Measurements from ENCODE around the gene ERBB2.

The ERBB2 gene

GRCh38 chr17:39663688-39664580, 35.9 kb upstream of the ERBB2 start:
- no peak for DNase-seq
- in situ Hi-C loops (cut with MboI; ENCODE audit: low pct_unique_long_range_greater_than_20kb, low sequenced_read_pairs), result loop anchor here (25.0 kb wide), 1 partner anchor 102 kb away; no protein-coding TSS in a partner anchor

GRCh38 chr17:39664581-39665561, 35.0 kb upstream of the ERBB2 start, which contains the start of gene TCAP:
TCAP (plus strand) TSS chr17:39665349; CDS start chr17:39665360, 11 bp downstream.
- in situ Hi-C loops (cut with MboI; ENCODE audit: low pct_unique_long_range_greater_than_20kb, low sequenced_read_pairs), result loop anchor here (25.0 kb wide), 1 partner anchor 103 kb away; no protein-coding TSS in a partner anchor
- no peak for DNase-seq

GRCh38 chr17:39665642-39666224, 34.1 kb upstream of the ERBB2 start:
- no peak for DNase-seq
- in situ Hi-C loops (cut with MboI; ENCODE audit: low pct_unique_long_range_greater_than_20kb, low sequenced_read_pairs), result loop anchor here (25.0 kb wide), 1 partner anchor 103 kb away; no protein-coding TSS in a partner anchor

- in situ Hi-C loops (cut with MboI; ENCODE audit: low pct_unique_long_range_greater_than_20kb, low sequenced_read_pairs), result loop anchor here (25.0 kb wide), 1 partner anchor 104 kb away; no protein-coding TSS in a partner anchor
- no peak for DNase-seq
Measured at GRCh38 chr17:39666231-39666600, 33.6 kb upstream of the ERBB2 start.

- in situ Hi-C loops (cut with MboI; ENCODE audit: low pct_unique_long_range_greater_than_20kb, low sequenced_read_pairs), result loop anchor here (25.0 kb wide), 1 partner anchor 104 kb away; no protein-coding TSS in a partner anchor
- no peak for DNase-seq
Measured at GRCh38 chr17:39666601-39667261, 33.1 kb upstream of the ERBB2 start.

GRCh38 chr17:39667262-39667944, 32.5 kb upstream of the ERBB2 start:
- DNase-seq, result no peak
- in situ Hi-C loops (cut with MboI; ENCODE audit: low pct_unique_long_range_greater_than_20kb, low sequenced_read_pairs), result loop anchor here (25.0 kb wide), 1 partner anchor 105 kb away; no protein-coding TSS in a partner anchor

GRCh38 chr17:39667945-39668924, 31.6 kb upstream of the ERBB2 start, which contains the start of gene PNMT:
PNMT (plus strand) TSS chr17:39668453; CDS start chr17:39668476, 23 bp downstream.
- DNase-seq, result peak; percentile 40
- in situ Hi-C loops (cut with MboI; ENCODE audit: low pct_unique_long_range_greater_than_20kb, low sequenced_read_pairs), result loop anchor here (25.0 kb wide), 1 partner anchor 106 kb away; no protein-coding TSS in a partner anchor

GRCh38 chr17:39669897-39670735, 29.7 kb upstream of the ERBB2 start:
- no peak for DNase-seq
- in situ Hi-C loops (cut with MboI; ENCODE audit: low pct_unique_long_range_greater_than_20kb, low sequenced_read_pairs), result loop anchor here (25.0 kb wide), 1 partner anchor 108 kb away; no protein-coding TSS in a partner anchor

GRCh38 chr17:39670746-39671145, 29.1 kb upstream of the ERBB2 start:
- no peak for DNase-seq
- in situ Hi-C loops (cut with MboI; ENCODE audit: low pct_unique_long_range_greater_than_20kb, low sequenced_read_pairs), result loop anchor here (25.0 kb wide), 1 partner anchor 108 kb away; no protein-coding TSS in a partner anchor

GRCh38 chr17:39671651-39672521, 28.0 kb upstream of the ERBB2 start:
- in situ Hi-C loops (cut with MboI; ENCODE audit: low pct_unique_long_range_greater_than_20kb, low sequenced_read_pairs), result loop anchor here (25.0 kb wide), 1 partner anchor 110 kb away; no protein-coding TSS in a partner anchor
- DNase-seq, result no peak

GRCh38 chr17:39672522-39673334, 27.1 kb upstream of the ERBB2 start:
- DNase-seq, result no peak
- in situ Hi-C loops (cut with MboI; ENCODE audit: low pct_unique_long_range_greater_than_20kb, low sequenced_read_pairs), result loop anchor here (25.0 kb wide), 1 partner anchor 110 kb away; no protein-coding TSS in a partner anchor

GRCh38 chr17:39673335-39674081, 26.4 kb upstream of the ERBB2 start:
- in situ Hi-C loops (cut with MboI; ENCODE audit: low pct_unique_long_range_greater_than_20kb, low sequenced_read_pairs), result loop anchor here (25.0 kb wide), 1 partner anchor 111 kb away; no protein-coding TSS in a partner anchor
- no peak for DNase-seq

- in situ Hi-C loops (cut with MboI; ENCODE audit: low pct_unique_long_range_greater_than_20kb, low sequenced_read_pairs), result loop anchor here (25.0 kb wide), 1 partner anchor 112 kb away; no protein-coding TSS in a partner anchor
Measured at GRCh38 chr17:39674179-39674578, 25.7 kb upstream of the ERBB2 start.

More at GRCh38 chr17:39674179-39674578, 25.7 kb upstream of the ERBB2 start:
- DNase-seq, result no peak

All from KBM-7 (cell line).